ENCODE data around the gene INVS. TPM values are rescaled to one million over a fixed set of nuclear protein-coding genes. Genes with fewer than 3 reads are reported as not detected.

Gene INVS
- polyA plus RNA-seq, 1 of the 3 experiments (the other 2 are of a cell fraction): 8.1 TPM

DNA sequence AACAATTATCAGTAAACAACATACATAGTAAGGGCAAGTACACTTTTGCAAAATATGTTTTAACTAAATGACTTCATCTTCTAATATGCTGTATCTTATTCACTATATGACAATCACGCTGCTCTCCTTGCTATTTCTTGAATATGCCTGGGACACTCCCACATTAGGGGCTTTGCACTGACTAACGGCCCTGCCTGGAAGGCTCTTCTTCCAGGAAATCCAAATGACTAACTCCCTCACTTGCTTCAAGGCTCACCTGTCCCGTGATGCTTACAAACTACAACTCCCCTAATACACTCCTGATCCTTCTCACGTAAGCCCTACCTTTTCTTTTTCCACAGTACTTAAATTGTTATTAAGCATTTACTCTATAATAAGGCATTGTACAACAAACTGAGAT is 10.8 kb upstream of the INVS start (continued):
- TF ChIP-seq, protein P1, sequence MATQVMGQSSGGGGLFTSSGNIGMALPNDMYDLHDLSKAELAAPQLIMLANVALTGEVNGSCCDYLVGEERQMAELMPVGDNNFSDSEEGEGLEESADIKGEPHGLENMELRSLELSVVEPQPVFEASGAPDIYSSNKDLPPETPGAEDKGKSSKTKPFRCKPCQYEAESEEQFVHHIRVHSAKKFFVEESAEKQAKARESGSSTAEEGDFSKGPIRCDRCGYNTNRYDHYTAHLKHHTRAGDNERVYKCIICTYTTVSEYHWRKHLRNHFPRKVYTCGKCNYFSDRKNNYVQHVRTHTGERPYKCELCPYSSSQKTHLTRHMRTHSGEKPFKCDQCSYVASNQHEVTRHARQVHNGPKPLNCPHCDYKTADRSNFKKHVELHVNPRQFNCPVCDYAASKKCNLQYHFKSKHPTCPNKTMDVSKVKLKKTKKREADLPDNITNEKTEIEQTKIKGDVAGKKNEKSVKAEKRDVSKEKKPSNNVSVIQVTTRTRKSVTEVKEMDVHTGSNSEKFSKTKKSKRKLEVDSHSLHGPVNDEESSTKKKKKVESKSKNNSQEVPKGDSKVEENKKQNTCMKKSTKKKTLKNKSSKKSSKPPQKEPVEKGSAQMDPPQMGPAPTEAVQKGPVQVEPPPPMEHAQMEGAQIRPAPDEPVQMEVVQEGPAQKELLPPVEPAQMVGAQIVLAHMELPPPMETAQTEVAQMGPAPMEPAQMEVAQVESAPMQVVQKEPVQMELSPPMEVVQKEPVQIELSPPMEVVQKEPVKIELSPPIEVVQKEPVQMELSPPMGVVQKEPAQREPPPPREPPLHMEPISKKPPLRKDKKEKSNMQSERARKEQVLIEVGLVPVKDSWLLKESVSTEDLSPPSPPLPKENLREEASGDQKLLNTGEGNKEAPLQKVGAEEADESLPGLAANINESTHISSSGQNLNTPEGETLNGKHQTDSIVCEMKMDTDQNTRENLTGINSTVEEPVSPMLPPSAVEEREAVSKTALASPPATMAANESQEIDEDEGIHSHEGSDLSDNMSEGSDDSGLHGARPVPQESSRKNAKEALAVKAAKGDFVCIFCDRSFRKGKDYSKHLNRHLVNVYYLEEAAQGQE (IDR thresholded peaks at IDR 0.05; ENCODE audit: low read depth, low read length): no peak
- no peak for TF ChIP-seq JUND (IDR thresholded peaks at IDR 0.05)
- no peak for TF ChIP-seq TCF12 (IDR thresholded peaks at IDR 0.05)
- TF ChIP-seq EZH2phosphoT487 (IDR thresholded peaks at IDR 0.05; ENCODE audit: borderline replicate concordance, low read depth): no peak
- TF ChIP-seq, protein P2, sequence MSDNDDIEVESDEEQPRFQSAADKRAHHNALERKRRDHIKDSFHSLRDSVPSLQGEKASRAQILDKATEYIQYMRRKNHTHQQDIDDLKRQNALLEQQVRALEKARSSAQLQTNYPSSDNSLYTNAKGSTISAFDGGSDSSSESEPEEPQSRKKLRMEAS (IDR thresholded peaks at IDR 0.05; ENCODE audit: low read depth): no peak
- no peak for TF ChIP-seq EP300 (IDR thresholded peaks at IDR 0.05; ENCODE audit: borderline replicate concordance in 1 of 2, low read depth in 1 of 2, low read length in 1 of 2)
- TF ChIP-seq, protein P3, sequence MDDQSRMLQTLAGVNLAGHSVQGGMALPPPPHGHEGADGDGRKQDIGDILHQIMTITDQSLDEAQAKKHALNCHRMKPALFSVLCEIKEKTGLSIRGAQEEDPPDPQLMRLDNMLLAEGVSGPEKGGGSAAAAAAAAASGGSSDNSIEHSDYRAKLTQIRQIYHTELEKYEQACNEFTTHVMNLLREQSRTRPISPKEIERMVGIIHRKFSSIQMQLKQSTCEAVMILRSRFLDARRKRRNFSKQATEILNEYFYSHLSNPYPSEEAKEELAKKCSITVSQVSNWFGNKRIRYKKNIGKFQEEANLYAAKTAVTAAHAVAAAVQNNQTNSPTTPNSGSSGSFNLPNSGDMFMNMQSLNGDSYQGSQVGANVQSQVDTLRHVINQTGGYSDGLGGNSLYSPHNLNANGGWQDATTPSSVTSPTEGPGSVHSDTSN (IDR thresholded peaks at IDR 0.05): no peak
- no peak for TF ChIP-seq RCOR1 (IDR thresholded peaks at IDR 0.05; ENCODE audit: low read length)
- TF ChIP-seq, protein P4, sequence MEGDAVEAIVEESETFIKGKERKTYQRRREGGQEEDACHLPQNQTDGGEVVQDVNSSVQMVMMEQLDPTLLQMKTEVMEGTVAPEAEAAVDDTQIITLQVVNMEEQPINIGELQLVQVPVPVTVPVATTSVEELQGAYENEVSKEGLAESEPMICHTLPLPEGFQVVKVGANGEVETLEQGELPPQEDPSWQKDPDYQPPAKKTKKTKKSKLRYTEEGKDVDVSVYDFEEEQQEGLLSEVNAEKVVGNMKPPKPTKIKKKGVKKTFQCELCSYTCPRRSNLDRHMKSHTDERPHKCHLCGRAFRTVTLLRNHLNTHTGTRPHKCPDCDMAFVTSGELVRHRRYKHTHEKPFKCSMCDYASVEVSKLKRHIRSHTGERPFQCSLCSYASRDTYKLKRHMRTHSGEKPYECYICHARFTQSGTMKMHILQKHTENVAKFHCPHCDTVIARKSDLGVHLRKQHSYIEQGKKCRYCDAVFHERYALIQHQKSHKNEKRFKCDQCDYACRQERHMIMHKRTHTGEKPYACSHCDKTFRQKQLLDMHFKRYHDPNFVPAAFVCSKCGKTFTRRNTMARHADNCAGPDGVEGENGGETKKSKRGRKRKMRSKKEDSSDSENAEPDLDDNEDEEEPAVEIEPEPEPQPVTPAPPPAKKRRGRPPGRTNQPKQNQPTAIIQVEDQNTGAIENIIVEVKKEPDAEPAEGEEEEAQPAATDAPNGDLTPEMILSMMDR (IDR thresholded peaks at IDR 0.05): no peak

DNA sequence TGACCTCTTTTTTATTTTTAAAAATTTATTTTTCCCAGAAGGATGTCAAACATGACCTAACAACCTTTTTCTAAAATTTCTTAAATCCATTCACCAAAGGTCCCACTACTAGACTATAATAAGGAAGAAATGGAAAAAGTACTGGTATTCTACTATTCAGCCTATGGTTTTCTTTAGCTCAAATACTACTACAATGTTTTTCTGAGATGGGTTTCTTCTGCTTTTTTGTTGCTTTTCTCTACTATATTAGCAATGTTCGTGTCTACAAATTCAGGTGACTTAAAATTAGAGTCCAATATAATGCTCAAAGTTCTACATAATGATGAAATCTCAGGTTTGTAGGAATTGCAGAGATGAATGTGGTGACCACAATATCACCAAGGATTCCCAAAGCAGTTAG is 8.2 kb upstream of the INVS start:
- H3K4me1 ChIP-seq (ENCODE audit: control insufficient read depth in 1 of 2, insufficient read depth in 2 of 2, low read depth in 1 of 2, low read length in 1 of 2): peaks cover 0 to 2% of the 10 kb centered on the region in 2 experiments; a peak in 3 of 4 replicates
- ChIA-PET CTCF (interaction anchor here (1.4 kb wide), 1 partner anchor 63 kb away, joined by 3 read pairs; no protein-coding TSS in a partner anchor), POLR2A (no interaction called here)
- H3K9ac ChIP-seq: no peak overlapping the region
- H3K4me3 ChIP-seq (ENCODE audit: low read depth in 2 of 2, low read length in 1 of 2): no peak overlapping the region
- TF ChIP-seq TAF1 (IDR thresholded peaks at IDR 0.05; ENCODE audit: borderline replicate concordance, low read depth, low read length) (no peak), FOXJ3 (CRISPR knock-in tag; IDR thresholded peaks at IDR 0.05) (no peak), YY1 (IDR thresholded peaks at IDR 0.05; ENCODE audit: low read depth) (no peak), RXRA (IDR thresholded peaks at IDR 0.05; ENCODE audit: borderline replicate concordance, low read depth) (no peak)
- TF ChIP-seq, protein P5, sequence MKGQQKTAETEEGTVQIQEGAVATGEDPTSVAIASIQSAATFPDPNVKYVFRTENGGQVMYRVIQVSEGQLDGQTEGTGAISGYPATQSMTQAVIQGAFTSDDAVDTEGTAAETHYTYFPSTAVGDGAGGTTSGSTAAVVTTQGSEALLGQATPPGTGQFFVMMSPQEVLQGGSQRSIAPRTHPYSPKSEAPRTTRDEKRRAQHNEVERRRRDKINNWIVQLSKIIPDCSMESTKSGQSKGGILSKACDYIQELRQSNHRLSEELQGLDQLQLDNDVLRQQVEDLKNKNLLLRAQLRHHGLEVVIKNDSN (IDR thresholded peaks at IDR 0.05; ENCODE audit: borderline replicate concordance, low read depth): no peak
- TF ChIP-seq, protein P6, sequence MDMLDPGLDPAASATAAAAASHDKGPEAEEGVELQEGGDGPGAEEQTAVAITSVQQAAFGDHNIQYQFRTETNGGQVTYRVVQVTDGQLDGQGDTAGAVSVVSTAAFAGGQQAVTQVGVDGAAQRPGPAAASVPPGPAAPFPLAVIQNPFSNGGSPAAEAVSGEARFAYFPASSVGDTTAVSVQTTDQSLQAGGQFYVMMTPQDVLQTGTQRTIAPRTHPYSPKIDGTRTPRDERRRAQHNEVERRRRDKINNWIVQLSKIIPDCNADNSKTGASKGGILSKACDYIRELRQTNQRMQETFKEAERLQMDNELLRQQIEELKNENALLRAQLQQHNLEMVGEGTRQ (IDR thresholded peaks at IDR 0.05; ENCODE audit: borderline replicate concordance, low read depth, low read length): no peak
- no peaks in the 10 kb centered on the region for H3K27me3 ChIP-seq (ENCODE audit: insufficient read depth)
- H2AFZ ChIP-seq (ENCODE audit: low read depth): no peak overlapping the region
- H3K4me2 ChIP-seq: no peak overlapping the region
- no peak for DNase-seq
- peaks cover 93% of the 10 kb centered on the region for H4K20me1 ChIP-seq (ENCODE audit: insufficient read depth)
- H3K79me2 ChIP-seq (ENCODE audit: insufficient read depth): peaks cover 98% of the 10 kb centered on the region
- peaks cover 17% of the 10 kb centered on the region for H3F3A ChIP-seq (replicated peaks; ENCODE audit: insufficient read depth)
- H3K9me2 ChIP-seq: no peaks in the 10 kb centered on the region
- H3K27ac ChIP-seq (ENCODE audit: low read depth in 2 of 2, low read length in 1 of 2): no peak overlapping the region
- 83% methylated on average over 1 of the region's 1 CpG for WGBS (ENCODE audit: low lambda C conversion rate)
- H3K9me3 ChIP-seq: no peaks in the 10 kb centered on the region
- no peaks in the 10 kb centered on the region for H3K36me3 ChIP-seq (replicated peaks in 1 of 2; ENCODE audit: control insufficient read depth in 1 of 2, insufficient read depth in 2 of 2, low read length in 1 of 2)

All from SK-N-SH (cell line).